ENCODE data around the gene ASPSCR1. TPM values are rescaled to one million over a fixed set of nuclear protein-coding genes. Genes with fewer than 3 reads are reported as not detected.
A peak's percentile ranks its signal among the peaks of the same experiment; 100 is the strongest.

Gene ASPSCR1
- total RNA-seq, 4 donors from 2014 or later, result 21.0 to 61.7 (median 41.3) TPM

DNA sequence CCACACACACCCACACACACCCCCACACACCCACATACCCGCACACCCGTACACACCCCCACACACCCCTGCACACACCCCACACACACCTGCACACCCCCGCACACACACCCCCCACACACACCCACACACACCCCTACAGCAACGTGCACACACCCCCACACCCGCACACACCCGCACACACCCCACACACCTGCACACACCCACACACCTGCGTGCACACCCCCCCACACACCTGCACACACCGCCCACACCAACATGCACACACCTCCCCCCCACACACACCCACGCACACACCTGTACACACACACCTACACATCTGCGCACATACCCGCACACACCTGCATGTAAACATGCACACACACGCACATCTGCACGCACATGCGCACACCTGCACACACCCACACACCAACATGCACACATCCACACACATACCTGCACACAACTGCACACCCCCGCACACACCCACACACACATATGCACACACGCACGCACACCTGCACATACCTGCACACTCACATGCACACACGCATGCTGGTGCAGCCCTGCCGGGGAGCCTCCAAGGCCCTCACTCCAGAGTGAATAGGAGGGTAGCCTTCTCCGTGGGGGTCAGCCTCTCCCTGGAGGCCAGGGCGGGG lies 7.5 kb downstream of the ASPSCR1 start:
- 87% methylated on average over 21 of the region's 21 CpGs; no CpG with 5 or more reads in 1 of the 2 donors for WGBS, 2 donors (ENCODE audit: low coverage in 1 of 2)
- Histone ChIP-seq H3K36me3 (no peaks in the 10 kb centered on the region), H3K4me1 (no peaks in the 10 kb centered on the region), H3K9me3 (no peaks in the 10 kb centered on the region), H3K27ac (no peak overlapping the region), H3K27me3 (no peaks in the 10 kb centered on the region), H3K4me3 (no peak overlapping the region)
- TF ChIP-seq POLR2AphosphoS5 (IDR thresholded peaks at IDR 0.05) (no peak), POLR2A (IDR thresholded peaks at IDR 0.05) (no peak), EP300 (IDR thresholded peaks at IDR 0.05; ENCODE audit: low read depth) (no peak)
- TF ChIP-seq, protein P1, sequence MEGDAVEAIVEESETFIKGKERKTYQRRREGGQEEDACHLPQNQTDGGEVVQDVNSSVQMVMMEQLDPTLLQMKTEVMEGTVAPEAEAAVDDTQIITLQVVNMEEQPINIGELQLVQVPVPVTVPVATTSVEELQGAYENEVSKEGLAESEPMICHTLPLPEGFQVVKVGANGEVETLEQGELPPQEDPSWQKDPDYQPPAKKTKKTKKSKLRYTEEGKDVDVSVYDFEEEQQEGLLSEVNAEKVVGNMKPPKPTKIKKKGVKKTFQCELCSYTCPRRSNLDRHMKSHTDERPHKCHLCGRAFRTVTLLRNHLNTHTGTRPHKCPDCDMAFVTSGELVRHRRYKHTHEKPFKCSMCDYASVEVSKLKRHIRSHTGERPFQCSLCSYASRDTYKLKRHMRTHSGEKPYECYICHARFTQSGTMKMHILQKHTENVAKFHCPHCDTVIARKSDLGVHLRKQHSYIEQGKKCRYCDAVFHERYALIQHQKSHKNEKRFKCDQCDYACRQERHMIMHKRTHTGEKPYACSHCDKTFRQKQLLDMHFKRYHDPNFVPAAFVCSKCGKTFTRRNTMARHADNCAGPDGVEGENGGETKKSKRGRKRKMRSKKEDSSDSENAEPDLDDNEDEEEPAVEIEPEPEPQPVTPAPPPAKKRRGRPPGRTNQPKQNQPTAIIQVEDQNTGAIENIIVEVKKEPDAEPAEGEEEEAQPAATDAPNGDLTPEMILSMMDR (IDR thresholded peaks at IDR 0.05), result no peak
- in situ Hi-C loops (cut with MboI; ENCODE audit: low pct_ligation_motif_present in 1 of 4, low pct_unique_long_range_greater_than_20kb in 1 of 4, low sequenced_read_pairs in 3 of 4), result no loop called here
- intact Hi-C loops (cut with DNase I; ENCODE audit: low total_unique reads), result no loop called here
- no peak for DNase-seq

DNA sequence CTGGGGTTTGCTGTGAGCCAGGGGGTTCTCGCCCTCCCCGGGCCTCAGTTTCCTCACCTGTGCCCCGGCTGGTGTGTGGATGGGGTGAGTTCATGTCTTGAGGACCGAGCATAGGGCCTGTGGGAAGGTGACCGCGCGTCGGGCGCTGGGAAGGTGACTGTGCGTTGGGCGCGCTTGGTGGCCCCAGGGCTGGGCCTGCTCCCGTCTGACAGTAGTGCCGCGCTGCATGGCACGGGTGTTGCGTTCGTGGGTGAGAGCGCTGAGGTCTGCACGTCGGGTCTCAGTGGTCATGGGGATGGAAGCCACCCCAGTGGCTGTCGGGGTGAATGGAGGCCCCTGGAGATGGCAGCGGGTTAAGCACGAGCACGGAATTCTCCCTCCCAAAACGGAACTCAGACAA lies 9.2 kb downstream of the ASPSCR1 start:
- Histone ChIP-seq H3K9me3 (no peaks in the 10 kb centered on the region), H3K36me3 (no peaks in the 10 kb centered on the region), H3K4me3 (no peak overlapping the region), H3K27me3 (no peaks in the 10 kb centered on the region), H3K4me1 (peaks cover 0 to 7% (median 7%) of the 10 kb centered on the region in 4 donors), H3K27ac (no peak overlapping the region)
- 94 to 98% methylated on average over 16 to 24 of the region's 26 CpGs for WGBS, 2 donors (ENCODE audit: low coverage in 1 of 2)
- no peak for DNase-seq
- intact Hi-C loops (cut with DNase I; ENCODE audit: low total_unique reads) (no loop called here), in situ Hi-C loops (cut with MboI; ENCODE audit: low pct_ligation_motif_present in 1 of 4, low pct_unique_long_range_greater_than_20kb in 1 of 4, low sequenced_read_pairs in 3 of 4) (no loop called here)
- TF ChIP-seq, protein P1 (IDR thresholded peaks at IDR 0.05), result no peak
- TF ChIP-seq POLR2A (IDR thresholded peaks at IDR 0.05), result no peak
- TF ChIP-seq POLR2AphosphoS5 (IDR thresholded peaks at IDR 0.05), result no peak
- TF ChIP-seq EP300 (IDR thresholded peaks at IDR 0.05; ENCODE audit: low read depth), result no peak

DNA sequence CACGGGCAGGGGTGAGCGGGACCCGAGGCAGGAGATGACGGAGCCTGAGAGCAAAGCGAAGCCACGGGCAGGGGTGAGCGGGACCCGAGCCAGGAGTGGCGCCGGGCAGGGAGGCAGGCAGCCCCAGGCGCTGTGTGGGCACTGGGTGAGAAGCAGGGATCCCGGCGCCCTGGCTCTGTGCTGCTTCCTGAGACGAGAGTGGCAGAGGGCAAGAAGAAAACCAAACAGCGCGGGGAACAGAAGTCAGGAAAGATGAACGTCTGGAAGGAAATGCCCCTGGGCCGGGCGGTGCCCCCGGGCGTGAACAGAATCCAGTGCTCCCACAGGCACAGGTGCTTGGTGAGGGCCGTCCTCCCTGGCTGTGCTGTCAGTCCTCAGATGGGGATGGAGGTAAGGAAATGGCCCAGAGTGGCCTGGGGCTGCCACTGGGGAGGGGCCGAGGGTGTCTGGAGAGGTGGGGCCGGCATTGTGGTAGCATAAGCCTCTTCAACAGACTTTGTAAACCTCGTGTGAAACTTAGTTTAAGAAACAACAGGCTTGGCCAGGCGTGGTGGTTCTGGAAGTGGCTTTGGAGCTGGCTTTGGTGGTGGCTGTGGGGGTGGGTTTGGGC lies 9.8 kb downstream of the ASPSCR1 start:
- intact Hi-C loops (cut with DNase I; ENCODE audit: low total_unique reads), result no loop called here
- no peaks in the 10 kb centered on the region for H3K36me3 ChIP-seq
- DNase-seq, result no peak
- 91 to 99% methylated on average over 13 to 26 of the region's 26 CpGs for WGBS, 2 donors (ENCODE audit: low coverage in 1 of 2)
- H3K27ac ChIP-seq, result no peak overlapping the region
- no peaks in the 10 kb centered on the region for H3K27me3 ChIP-seq
- no peaks in the 10 kb centered on the region for H3K9me3 ChIP-seq
- TF ChIP-seq POLR2AphosphoS5 (IDR thresholded peaks at IDR 0.05) (no peak), EP300 (IDR thresholded peaks at IDR 0.05; ENCODE audit: low read depth) (no peak), POLR2A (IDR thresholded peaks at IDR 0.05) (no peak)
- TF ChIP-seq, protein P1 (IDR thresholded peaks at IDR 0.05), result no peak
- in situ Hi-C loops (cut with MboI; ENCODE audit: low pct_ligation_motif_present in 1 of 4, low pct_unique_long_range_greater_than_20kb in 1 of 4, low sequenced_read_pairs in 3 of 4), result no loop called here
- peaks cover 4 to 14% (median 12%) of the 10 kb centered on the region in 4 donors for H3K4me1 ChIP-seq
- no peak overlapping the region for H3K4me3 ChIP-seq

- intact Hi-C loops (cut with DNase I; ENCODE audit: low total_unique reads) (no loop called here), in situ Hi-C loops (cut with MboI; ENCODE audit: low pct_ligation_motif_present in 1 of 4, low pct_unique_long_range_greater_than_20kb in 1 of 4, low sequenced_read_pairs in 3 of 4) (no loop called here)
- Histone ChIP-seq H3K4me3 (peak overlapping the region in 1 of 4 donors; percentile 26), H3K27me3 (no peaks in the 10 kb centered on the region), H3K9me3 (no peaks in the 10 kb centered on the region), H3K36me3 (no peaks in the 10 kb centered on the region), H3K4me1 (peaks cover 7 to 19% (median 16%) of the 10 kb centered on the region in 4 donors), H3K27ac (peak overlapping the region; percentile 58 to 79 (median 71))
- WGBS, 2 donors (ENCODE audit: low coverage in 1 of 2), result 73 to 80% methylated on average over 1 to 22 of the region's 25 CpGs
- TF ChIP-seq EP300 (IDR thresholded peaks at IDR 0.05; ENCODE audit: low read depth), result no peak
- no peak for TF ChIP-seq POLR2A (IDR thresholded peaks at IDR 0.05)
- TF ChIP-seq, protein P1 (IDR thresholded peaks at IDR 0.05), result no peak
- TF ChIP-seq POLR2AphosphoS5 (IDR thresholded peaks at IDR 0.05), result no peak
- DNase-seq, result no peak
Measured at GRCh38 chr17:81990836-81991683, 13.6 kb downstream of the ASPSCR1 start.

All from transverse colon (tissue), 4 donors.